ENCODE results near the gene STMN3. TPM values are rescaled to one million over a fixed set of nuclear protein-coding genes. Genes with fewer than 3 reads are reported as not detected.
A peak's percentile ranks its signal among the peaks of the same experiment; 100 is the strongest.

STMN3 gene
- total RNA-seq, 1 experiment from 2014 or later = 138 TPM

- no peak overlapping the region for H2AFZ ChIP-seq (ENCODE audit: low read depth, low read length, poor library complexity, severe bottlenecking)
- intact Hi-C loops (cut with micrococcal nuclease) = loop anchor here (5.0 kb wide), 3 partner anchors 113 to 262 kb away; partner anchors contain the start of genes PTK6 and UCKL1
- TF ChIP-seq POLR2AphosphoS5 (IDR thresholded peaks at IDR 0.05; ENCODE audit: low read depth, low read length) (no peak), MAX (IDR thresholded peaks at IDR 0.05) (no peak), ZNF274 (IDR thresholded peaks at IDR 0.05; ENCODE audit: low read depth, low read length) (no peak), CBX3 (IDR thresholded peaks at IDR 0.05; ENCODE audit: low read depth) (no peak), SRF (IDR thresholded peaks at IDR 0.05; ENCODE audit: low read depth) (no peak), FOSL1 (IDR thresholded peaks at IDR 0.05; ENCODE audit: low read depth) (no peak), POLR2A (IDR thresholded peaks at IDR 0.05; ENCODE audit: borderline replicate concordance, extremely low read depth, insufficient read depth, insufficient read length) (no peak), ELF1 (IDR thresholded peaks at IDR 0.05; ENCODE audit: borderline replicate concordance, low read depth) (no peak), EZH2phosphoT487 (IDR thresholded peaks at IDR 0.05; ENCODE audit: borderline replicate concordance) (no peak), CEBPB (IDR thresholded peaks at IDR 0.05; ENCODE audit: low read depth) (no peak), REST (IDR thresholded peaks at IDR 0.05; ENCODE audit: low read depth) (no peak), SIN3A (IDR thresholded peaks at IDR 0.05; ENCODE audit: low read depth) (no peak), ATF3 (IDR thresholded peaks at IDR 0.05) (no peak), JUND (IDR thresholded peaks at IDR 0.05) (no peak), YY1 (IDR thresholded peaks at IDR 0.05; ENCODE audit: extremely low read depth, insufficient replicate concordance, low read depth, low read length) (no peak), EZH2 (IDR thresholded peaks at IDR 0.05) (no peak), CTCF (IDR thresholded peaks at IDR 0.05 in 2 of 3, conservative IDR thresholded peaks at IDR 0.05 in 1 of 3; ENCODE audit: borderline replicate concordance in 1 of 3, insufficient read depth in 1 of 3, low read depth in 2 of 3, low read length in 2 of 3) (no peak), SP1 (IDR thresholded peaks at IDR 0.05; ENCODE audit: low read depth) (no peak), TCF7L2 (IDR thresholded peaks at IDR 0.05; ENCODE audit: borderline replicate concordance, extremely low read depth, insufficient read depth, insufficient read length) (no peak), RAD21 (IDR thresholded peaks at IDR 0.05; ENCODE audit: low read depth) (no peak)
- POLR2A ChIA-PET = no interaction called here
- H3K4me2 ChIP-seq (ENCODE audit: low read length) = no peak overlapping the region
- no peaks in the 10 kb centered on the region for H3K27me3 ChIP-seq (ENCODE audit: insufficient read depth, low read length)
- no peaks in the 10 kb centered on the region for H4K20me1 ChIP-seq (ENCODE audit: insufficient read depth)
- H3K9me3 ChIP-seq (ENCODE audit: control insufficient read depth in 1 of 2, insufficient read depth in 1 of 2, low read depth in 1 of 2, low read length in 2 of 2) = no peaks in the 10 kb centered on the region
- no peak for DNase-seq (ENCODE audit: low read depth, low spot score)
- BruUV-seq (replicated peaks) = no TSS peak
- no peaks in the 10 kb centered on the region for H3K9me2 ChIP-seq (ENCODE audit: insufficient read depth)
- peaks cover 43 to 65% of the 10 kb centered on the region in 2 experiments for H3K4me1 ChIP-seq (ENCODE audit: control insufficient read depth in 1 of 2, insufficient read depth in 2 of 2, low read length in 2 of 2)
- ATAC-seq = no peak
- no peak overlapping the region for H3K4me3 ChIP-seq (replicated peaks in 1 of 2; ENCODE audit: low read depth in 1 of 2, low read length in 2 of 2)
- peak overlapping the region; percentile 91; the same call in 1 of the 2 replicates for H3K27ac ChIP-seq (ENCODE audit: low read depth, low read length)
- H3K9ac ChIP-seq (ENCODE audit: low read length) = no peak overlapping the region
- peaks cover 0 to 8% of the 10 kb centered on the region in 2 experiments; a peak in 1 of 4 replicates for H3K36me3 ChIP-seq (ENCODE audit: control insufficient read depth in 1 of 2, insufficient read depth in 2 of 2, low read length in 2 of 2)
- RAD21 ChIA-PET (ENCODE audit: low non-redundant PET in 1 of 2, low total read pairs in 2 of 2, uncharacterized antibody in 2 of 2, unreplicated experiment in 2 of 2) = no interaction called here
- peaks cover 10% of the 10 kb centered on the region; the same call in 1 of the 2 replicates for H3K79me2 ChIP-seq (ENCODE audit: insufficient read depth, low read length)
- CTCF ChIA-PET = no interaction called here
These were observed 41.6 kb upstream of the STMN3 start for GRCh38 chr20:63694584-63695423.
